ENCODE results near the gene DNAH10. TPM values are rescaled to one million over a fixed set of nuclear protein-coding genes. Genes with fewer than 3 reads are reported as not detected.
"Not testable (repeated sequence)": the region's sequence is repeated elsewhere in the genome, so short reads cannot be mapped to it uniquely, and the experiment has no call there.

DNAH10 gene
- total RNA-seq, 4 donors from 2014 or later = 0.18 to 0.65 TPM; not detected in 2

- H3K27me3 ChIP-seq = peaks cover 0 to 5% (median 0%) of the 10 kb centered on the region in 3 donors
- DNase-seq (no peak), ATAC-seq (no peak)
- H3K4me3 ChIP-seq = no peak overlapping the region
- no peak overlapping the region for H3K27ac ChIP-seq
- no peaks in the 10 kb centered on the region for H3K9me3 ChIP-seq
- intact Hi-C loops (cut with DNase I; ENCODE audit: low total_unique reads) = no loop called here
- in situ Hi-C loops (cut with MboI; ENCODE audit: low sequenced_read_pairs in 4 of 4) = no loop called here
- no peaks in the 10 kb centered on the region for H3K4me1 ChIP-seq
- H3K36me3 ChIP-seq = no peaks in the 10 kb centered on the region
- TF ChIP-seq POLR2A (IDR thresholded peaks at IDR 0.05) (no peak), CTCF (IDR thresholded peaks at IDR 0.05 in 4 of 5, conservative IDR thresholded peaks at IDR 0.05 in 1 of 5) (no peak)
These were observed 148.0 kb downstream of the DNAH10 start for GRCh38 chr12:123910057-123910456.

DNA sequence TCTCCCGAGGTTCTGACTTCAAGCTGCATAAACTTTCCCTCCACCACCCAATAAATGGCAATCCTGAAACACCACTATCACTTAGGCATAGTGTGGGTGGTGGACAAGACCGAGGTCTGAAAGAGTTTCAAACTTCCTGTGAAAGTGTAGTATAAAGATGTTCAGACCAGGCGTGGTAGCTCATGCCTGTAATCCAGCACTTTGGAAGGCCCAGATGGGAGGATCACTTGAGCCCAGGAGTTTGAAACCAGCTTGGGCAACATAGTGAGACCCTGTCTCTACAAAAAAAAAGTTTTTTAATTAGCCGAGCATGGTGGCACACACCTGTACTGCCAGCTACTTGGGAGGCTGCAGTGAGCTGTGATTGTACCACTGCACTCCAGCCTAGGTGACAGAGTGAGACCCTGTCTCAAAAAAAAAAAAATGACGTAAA lies 148.7 kb downstream of the DNAH10 start:
- H3K27me3 ChIP-seq = peaks cover 0 to 5% (median 0%) of the 10 kb centered on the region in 3 donors
- no peak for TF ChIP-seq POLR2A (IDR thresholded peaks at IDR 0.05)
- TF ChIP-seq CTCF (IDR thresholded peaks at IDR 0.05 in 4 of 5, conservative IDR thresholded peaks at IDR 0.05 in 1 of 5) = no peak
- no peaks in the 10 kb centered on the region for H3K36me3 ChIP-seq
- ATAC-seq = no peak
- no peaks in the 10 kb centered on the region for H3K4me1 ChIP-seq
- no peak overlapping the region for H3K4me3 ChIP-seq
- DNase-seq = no peak
- intact Hi-C loops (cut with DNase I; ENCODE audit: low total_unique reads) (no loop called here), in situ Hi-C loops (cut with MboI; ENCODE audit: low sequenced_read_pairs in 4 of 4) (no loop called here)
- no peaks in the 10 kb centered on the region for H3K9me3 ChIP-seq
- H3K27ac ChIP-seq = no peak overlapping the region

DNA sequence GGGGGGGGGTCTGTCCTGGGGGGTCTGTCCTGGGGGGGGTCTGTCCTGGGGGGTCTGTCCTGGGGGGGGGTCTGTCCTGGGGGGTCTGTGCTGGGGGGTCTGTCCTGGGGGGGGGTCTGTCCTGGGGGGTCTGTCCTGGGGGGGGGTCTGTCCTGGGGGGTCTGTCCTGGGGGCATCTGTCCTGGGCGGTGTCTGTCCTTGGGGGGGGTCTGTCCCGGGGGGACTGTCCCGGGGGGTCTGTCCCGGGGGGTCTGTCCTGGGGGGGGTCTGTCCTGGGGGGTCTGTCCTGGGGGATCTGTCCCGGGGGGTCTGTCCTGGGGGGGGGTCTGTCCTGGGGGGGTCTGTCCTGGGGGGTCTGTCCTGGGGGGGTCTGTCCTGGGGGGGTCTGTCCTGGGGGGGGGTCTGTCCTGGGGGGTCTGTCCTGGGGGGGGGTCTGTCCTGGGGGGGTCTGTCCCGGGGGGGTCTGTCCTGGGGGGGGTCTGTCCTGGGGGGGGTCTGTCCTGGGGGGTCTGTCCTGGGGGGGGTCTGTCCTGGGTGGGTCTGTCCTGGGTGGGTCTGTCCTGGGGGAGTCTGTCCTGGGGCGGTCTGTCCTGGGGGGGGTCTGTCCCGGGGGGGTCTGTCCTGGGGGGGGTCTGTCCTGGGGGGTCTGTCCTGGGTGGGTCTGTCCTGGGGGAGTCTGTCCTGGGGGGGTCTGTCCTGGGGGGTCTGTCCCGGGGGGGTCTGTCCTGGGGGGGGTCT lies 149.7 kb downstream of the DNAH10 start:
- in situ Hi-C loops (cut with MboI; ENCODE audit: low sequenced_read_pairs in 4 of 4); H3K9me3 ChIP-seq; H3K4me1 ChIP-seq; ATAC-seq; H3K36me3 ChIP-seq; DNase-seq; intact Hi-C loops (cut with DNase I; ENCODE audit: low total_unique reads); H3K27ac ChIP-seq; H3K4me3 ChIP-seq: not testable (repeated sequence)
- peaks cover 0 to 11% (median 0%) of the 10 kb centered on the region in 3 donors for H3K27me3 ChIP-seq

DNA sequence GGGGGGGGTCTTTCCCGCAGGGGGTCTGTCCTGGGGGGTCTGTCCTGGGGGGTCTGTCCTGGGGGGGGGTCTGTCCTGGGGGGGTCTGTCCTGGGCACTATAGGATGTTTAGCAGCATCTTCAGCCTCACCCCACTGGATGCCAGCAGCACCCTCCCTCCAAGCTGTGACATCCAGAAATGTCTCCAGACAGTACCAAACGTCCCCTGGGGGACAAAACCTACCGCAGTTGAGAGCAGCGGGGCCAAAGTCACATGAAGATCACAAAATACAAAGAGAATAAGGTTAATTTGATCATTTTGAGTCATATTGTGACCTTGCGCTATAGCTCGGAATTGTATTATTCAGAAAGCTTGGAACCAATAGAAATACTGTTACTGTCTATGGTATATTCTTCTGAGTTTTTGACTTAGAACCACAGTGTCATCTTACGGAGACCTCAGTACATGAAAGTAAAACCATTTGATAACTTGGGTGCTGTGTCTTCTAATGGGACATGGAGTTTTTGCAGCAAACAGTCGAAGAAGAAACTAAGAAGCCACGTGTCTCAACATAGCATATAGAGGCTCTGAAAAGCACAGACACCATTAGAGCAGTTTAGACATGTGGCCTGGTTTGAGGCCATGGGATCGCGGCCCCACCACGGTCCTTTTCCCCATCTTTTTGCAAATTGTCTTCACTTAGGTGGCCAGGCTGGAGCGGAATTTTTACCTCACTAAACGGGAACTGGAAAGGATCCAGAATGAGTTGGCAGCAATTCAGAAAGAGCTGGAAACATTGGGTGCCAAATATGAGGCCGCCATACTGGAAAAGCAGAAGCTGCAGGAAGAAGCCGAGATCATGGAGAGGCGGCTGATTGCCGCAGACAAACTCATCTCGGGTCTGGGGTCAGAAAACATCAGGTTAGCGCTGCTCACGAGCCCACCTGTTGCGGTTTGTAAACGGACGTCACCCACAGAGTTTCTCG lies 150.6 kb downstream of the DNAH10 start:
- peaks cover 0 to 11% (median 4%) of the 10 kb centered on the region in 3 donors for H3K27me3 ChIP-seq
- in situ Hi-C loops (cut with MboI; ENCODE audit: low sequenced_read_pairs in 4 of 4) = no loop called here
- no peak overlapping the region for H3K4me3 ChIP-seq
- no peaks in the 10 kb centered on the region for H3K4me1 ChIP-seq
- no peaks in the 10 kb centered on the region for H3K9me3 ChIP-seq
- ATAC-seq (no peak), DNase-seq (no peak)
- intact Hi-C loops (cut with DNase I; ENCODE audit: low total_unique reads) = no loop called here
- H3K27ac ChIP-seq = no peak overlapping the region
- no peaks in the 10 kb centered on the region for H3K36me3 ChIP-seq
- TF ChIP-seq CTCF (IDR thresholded peaks at IDR 0.05 in 4 of 5, conservative IDR thresholded peaks at IDR 0.05 in 1 of 5) (no peak), POLR2A (IDR thresholded peaks at IDR 0.05) (no peak)
